Measurements from ENCODE around the gene RAB33B. TPM values are rescaled to one million over a fixed set of nuclear protein-coding genes. Genes with fewer than 3 reads are reported as not detected.

The RAB33B gene
- total and polyA plus RNA-seq, 9 of the 15 experiments (the other 6 are each of a cell fraction or from before 2014, with no cell fraction given) = 1.7 to 3.7 (median 3.0) TPM

- TF ChIP-seq REST (IDR thresholded peaks at IDR 0.05; ENCODE audit: borderline replicate concordance) = peak; percentile 26; the same call in 1 of the 2 replicates
- no peak for TF ChIP-seq REST (CRISPR knock-in tag; IDR thresholded peaks at IDR 0.05; ENCODE audit: low read depth)
- no peak for TF ChIP-seq HNRNPUL1 (IDR thresholded peaks at IDR 0.05; ENCODE audit: low read length)
Measured at GRCh38 chr4:139503622-139504166, 49.8 kb downstream of the RAB33B start (continued).

All from K562 (cell line).